Peyer's patch (tissue), 4 donors: ENCODE data around the gene MAP3K10. TPM values are rescaled to one million over a fixed set of nuclear protein-coding genes. Genes with fewer than 3 reads are reported as not detected.

ENCODE experiments used
- DNase-seq, 3 donors: peaks; one replicate each; pipeline ENCODE4 v3.0.0-alpha.2; 2017 to 2019
- H3K27ac ChIP-seq, 4 donors: fragments of 200-600 bp; sonication (generic); one replicate each; pipeline ENCODE4 v1.5.1; 2016 to 2019
- H3K27me3 ChIP-seq, 2 donors: fragments of 200-600 bp; sonication (generic); one replicate each; pipeline ENCODE4 v1.5.1; 2019
- H3K36me3 ChIP-seq, 3 donors: fragments of 200-600 bp; sonication (generic); one replicate each; pipeline ENCODE4 v1.5.1; 2016 to 2019
- H3K4me1 ChIP-seq, 4 donors: fragments of 200-600 bp; sonication (generic); one replicate each; pipeline ENCODE4 v1.5.1; 2016 to 2019
- H3K4me3 ChIP-seq, 4 donors: fragments of 200-600 bp; sonication (generic); 1 replicate in 3 of 4; 2 replicates in 1 of 4; pipeline ENCODE4 v1.5.1; 2016 to 2019; ENCODE audit warnings: mild to moderate bottlenecking in 1 of 4
- H3K9me3 ChIP-seq, 4 donors: fragments of 200-600 bp; sonication (generic); one replicate each; pipeline ENCODE4 v1.5.1; 2016 to 2019; ENCODE audit warnings: mild to moderate bottlenecking in 1 of 4
- POLR2A ChIP-seq, 2 donors: fragments of 450-650 bp; IDR thresholded peaks; one replicate each; pipeline ENCODE4 v1.5.1; 2017; ENCODE audit warnings: antibody characterized with exemption in 2 of 2, mild to moderate bottlenecking in 2 of 2, moderate library complexity in 2 of 2
- total RNA-seq, 4 donors: library from RNA; depleted of rRNA; stranded (reverse); fragments of >200 nt; gene quantifications; one replicate each; pipeline ENCODE4 v1.1.0, GENCODE V29; 2016
- TF ChIP-seq, protein P1 (sequence below), 6 experiments: fragments of 450-650 bp in 4 of 6; fragments of 200-600 bp in 2 of 6; sonication (generic) in 1 of 6; IDR thresholded peaks; one replicate each; pipeline ENCODE4 v1.5.1; 2017 to 2019; ENCODE audit warnings: antibody characterized with exemption in 6 of 6, mild to moderate bottlenecking in 3 of 6, moderate library complexity in 1 of 6

The MAP3K10 gene
- total RNA-seq, 4 donors from 2014 or later: 8.1 to 64.4 (median 16.2) TPM

DNA sequence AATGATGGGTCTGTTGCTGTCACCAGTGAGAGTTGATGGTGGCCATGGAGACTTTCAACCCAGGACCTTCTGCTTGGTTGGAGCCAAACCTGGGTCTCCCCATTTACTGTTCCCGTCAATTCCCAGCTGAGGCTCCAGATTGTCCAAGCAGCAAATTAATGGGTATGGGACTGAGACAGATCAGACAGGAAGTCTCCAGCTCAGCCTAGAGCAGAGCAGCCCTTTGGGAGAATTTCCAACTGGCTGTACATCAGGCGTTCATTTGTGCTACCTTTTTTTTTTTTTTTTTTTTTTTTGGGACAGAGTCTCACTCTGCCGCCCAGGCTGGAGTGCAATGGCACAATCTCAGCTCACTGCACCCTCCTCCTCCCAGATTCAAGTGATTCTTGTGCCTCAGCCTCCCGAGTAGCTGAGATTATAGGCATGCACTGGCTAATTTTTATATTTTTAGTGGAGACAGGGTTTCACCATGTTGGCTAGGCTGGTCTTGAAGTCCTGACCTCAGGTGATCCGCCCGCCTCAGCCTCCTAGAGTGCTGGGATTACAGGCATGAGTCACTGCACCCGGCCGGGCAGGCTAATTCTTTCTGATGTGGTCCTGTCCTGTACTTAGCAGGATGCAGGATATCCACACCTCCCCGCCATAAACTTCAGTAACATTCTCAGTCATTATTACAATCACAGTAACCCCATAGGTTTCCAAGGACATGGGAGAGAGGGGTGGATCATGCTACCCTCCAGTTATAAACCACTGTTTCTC, 9.3 kb downstream of the MAP3K10 start:
- Histone ChIP-seq H3K27ac (no peak overlapping the region), H3K36me3 (peaks cover 0 to 8% (median 0%) of the 10 kb centered on the region in 3 donors), H3K4me1 (no peaks in the 10 kb centered on the region), H3K27me3 (no peaks in the 10 kb centered on the region), H3K9me3 (no peaks in the 10 kb centered on the region), H3K4me3 (no peak overlapping the region)
- TF ChIP-seq, protein P1, sequence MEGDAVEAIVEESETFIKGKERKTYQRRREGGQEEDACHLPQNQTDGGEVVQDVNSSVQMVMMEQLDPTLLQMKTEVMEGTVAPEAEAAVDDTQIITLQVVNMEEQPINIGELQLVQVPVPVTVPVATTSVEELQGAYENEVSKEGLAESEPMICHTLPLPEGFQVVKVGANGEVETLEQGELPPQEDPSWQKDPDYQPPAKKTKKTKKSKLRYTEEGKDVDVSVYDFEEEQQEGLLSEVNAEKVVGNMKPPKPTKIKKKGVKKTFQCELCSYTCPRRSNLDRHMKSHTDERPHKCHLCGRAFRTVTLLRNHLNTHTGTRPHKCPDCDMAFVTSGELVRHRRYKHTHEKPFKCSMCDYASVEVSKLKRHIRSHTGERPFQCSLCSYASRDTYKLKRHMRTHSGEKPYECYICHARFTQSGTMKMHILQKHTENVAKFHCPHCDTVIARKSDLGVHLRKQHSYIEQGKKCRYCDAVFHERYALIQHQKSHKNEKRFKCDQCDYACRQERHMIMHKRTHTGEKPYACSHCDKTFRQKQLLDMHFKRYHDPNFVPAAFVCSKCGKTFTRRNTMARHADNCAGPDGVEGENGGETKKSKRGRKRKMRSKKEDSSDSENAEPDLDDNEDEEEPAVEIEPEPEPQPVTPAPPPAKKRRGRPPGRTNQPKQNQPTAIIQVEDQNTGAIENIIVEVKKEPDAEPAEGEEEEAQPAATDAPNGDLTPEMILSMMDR (IDR thresholded peaks at IDR 0.05): no peak
- TF ChIP-seq POLR2A (IDR thresholded peaks at IDR 0.05): no peak
- DNase-seq: no peak

DNA sequence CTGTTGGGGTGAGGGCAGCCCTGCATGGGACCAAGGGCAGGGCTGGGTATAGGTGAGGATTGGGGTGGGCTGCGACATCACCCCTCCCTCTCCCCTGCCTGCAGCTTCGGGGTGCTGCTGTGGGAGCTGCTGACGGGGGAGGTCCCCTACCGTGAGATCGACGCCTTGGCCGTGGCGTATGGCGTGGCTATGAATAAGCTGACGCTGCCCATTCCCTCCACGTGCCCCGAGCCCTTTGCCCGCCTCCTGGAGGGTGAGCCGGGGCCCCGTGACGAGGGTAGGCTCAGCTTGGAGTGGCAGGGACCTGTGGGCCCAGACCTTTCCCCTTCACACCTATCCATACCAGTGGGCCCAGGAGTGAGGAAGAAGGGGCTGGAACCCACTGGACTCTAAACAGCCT, 13.2 kb downstream of the MAP3K10 start:
- no peak overlapping the region for H3K27ac ChIP-seq
- no peaks in the 10 kb centered on the region for H3K4me1 ChIP-seq
- no peak overlapping the region for H3K4me3 ChIP-seq
- no peak for TF ChIP-seq POLR2A (IDR thresholded peaks at IDR 0.05)
- TF ChIP-seq, protein P1 (IDR thresholded peaks at IDR 0.05): no peak
- DNase-seq: no peak
- H3K27me3 ChIP-seq: no peaks in the 10 kb centered on the region
- peaks cover 0 to 15% (median 0%) of the 10 kb centered on the region in 3 donors for H3K36me3 ChIP-seq
- H3K9me3 ChIP-seq: no peaks in the 10 kb centered on the region

DNA sequence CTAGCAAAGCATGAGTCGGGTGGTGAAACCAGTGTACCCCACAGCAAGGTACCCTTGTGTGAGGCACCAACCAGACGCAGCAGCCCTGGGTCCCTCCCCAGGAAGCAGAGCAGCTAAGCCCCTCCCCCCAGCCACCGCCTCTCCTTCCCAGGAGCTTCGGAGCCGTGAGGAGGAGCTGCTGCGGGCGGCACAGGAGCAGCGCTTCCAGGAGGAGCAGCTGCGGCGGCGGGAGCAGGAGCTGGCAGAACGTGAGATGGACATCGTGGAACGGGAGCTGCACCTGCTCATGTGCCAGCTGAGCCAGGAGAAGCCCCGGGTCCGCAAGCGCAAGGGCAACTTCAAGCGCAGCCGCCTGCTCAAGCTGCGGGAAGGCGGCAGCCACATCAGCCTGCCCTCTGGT, 14.5 kb downstream of the MAP3K10 start:
- H3K27me3 ChIP-seq: no peaks in the 10 kb centered on the region
- H3K27ac ChIP-seq: no peak overlapping the region
- H3K9me3 ChIP-seq: no peaks in the 10 kb centered on the region
- DNase-seq: no peak
- H3K36me3 ChIP-seq: peaks cover 0 to 20% (median 0%) of the 10 kb centered on the region in 3 donors
- TF ChIP-seq, protein P1 (IDR thresholded peaks at IDR 0.05): no peak
- TF ChIP-seq POLR2A (IDR thresholded peaks at IDR 0.05): no peak
- H3K4me3 ChIP-seq: no peak overlapping the region
- no peaks in the 10 kb centered on the region for H3K4me1 ChIP-seq

DNA sequence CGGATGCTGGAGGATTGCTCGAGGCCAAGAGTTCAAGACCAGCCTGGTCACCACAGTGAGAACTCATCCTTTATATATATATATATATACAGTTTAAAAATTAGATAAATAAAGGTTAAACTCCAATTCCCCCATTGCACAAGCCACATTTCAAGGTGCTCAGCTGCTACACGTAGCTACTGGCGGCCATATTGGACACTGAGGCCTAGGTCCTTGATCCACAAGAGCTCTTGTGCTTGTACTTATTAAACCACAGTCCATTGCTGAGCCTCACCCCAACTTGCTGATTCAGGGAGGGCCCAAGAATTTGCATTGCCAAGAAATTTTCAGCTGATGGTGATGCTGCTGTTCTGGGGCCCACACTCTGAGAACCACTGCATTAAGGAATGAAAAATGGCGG, 17.4 kb downstream of the MAP3K10 start:
- H3K4me3 ChIP-seq: no peak overlapping the region
- H3K27me3 ChIP-seq: no peaks in the 10 kb centered on the region
- H3K36me3 ChIP-seq: peaks cover 0 to 20% (median 0%) of the 10 kb centered on the region in 3 donors
- no peak for TF ChIP-seq POLR2A (IDR thresholded peaks at IDR 0.05)
- TF ChIP-seq, protein P1 (IDR thresholded peaks at IDR 0.05): no peak
- no peaks in the 10 kb centered on the region for H3K9me3 ChIP-seq
- DNase-seq: no peak
- H3K4me1 ChIP-seq: no peaks in the 10 kb centered on the region
- no peak overlapping the region for H3K27ac ChIP-seq

DNA sequence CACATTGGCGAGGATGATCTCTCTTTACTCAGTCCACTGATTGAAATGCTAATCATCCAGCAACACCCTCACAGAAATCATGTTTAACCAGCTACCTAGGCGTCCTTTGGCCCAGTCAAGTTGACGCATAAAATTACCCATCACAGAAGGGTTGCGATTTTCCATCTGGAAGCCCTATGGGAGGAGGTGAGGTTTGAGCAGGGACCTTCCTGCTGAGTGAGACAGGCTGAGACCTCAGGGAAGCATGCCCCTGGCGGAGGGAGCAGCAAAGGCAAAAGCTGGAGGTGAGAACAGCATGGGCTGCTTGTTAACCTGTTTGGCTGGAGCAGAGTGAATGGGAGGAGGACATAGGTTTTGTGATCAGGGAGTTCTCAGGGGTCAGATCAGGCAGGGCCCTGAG, 19.7 kb downstream of the MAP3K10 start:
- TF ChIP-seq, protein P1 (IDR thresholded peaks at IDR 0.05): no peak
- TF ChIP-seq POLR2A (IDR thresholded peaks at IDR 0.05): no peak
- Histone ChIP-seq H3K36me3 (peaks cover 0 to 9% (median 0%) of the 10 kb centered on the region in 3 donors), H3K27me3 (no peaks in the 10 kb centered on the region), H3K4me1 (no peaks in the 10 kb centered on the region), H3K27ac (no peak overlapping the region), H3K4me3 (no peak overlapping the region), H3K9me3 (no peaks in the 10 kb centered on the region)
- DNase-seq: no peak
